GM10266 (cell line): ENCODE data around the gene FAM120A.

Source experiments
- DNase-seq: peaks from one replicate; pipeline ENCODE4 v3.0.0; 2012; ENCODE audit errors: extremely low spot score
- CTCF ChIP-seq: IDR thresholded peaks from 2 replicates; pipeline ENCODE4 v1.5.1; 2012; ENCODE audit warnings: mild to moderate bottlenecking, low read depth; ENCODE audit not compliant: control insufficient read depth, insufficient read depth; ENCODE audit errors: missing control alignments

The FAM120A gene

DNA sequence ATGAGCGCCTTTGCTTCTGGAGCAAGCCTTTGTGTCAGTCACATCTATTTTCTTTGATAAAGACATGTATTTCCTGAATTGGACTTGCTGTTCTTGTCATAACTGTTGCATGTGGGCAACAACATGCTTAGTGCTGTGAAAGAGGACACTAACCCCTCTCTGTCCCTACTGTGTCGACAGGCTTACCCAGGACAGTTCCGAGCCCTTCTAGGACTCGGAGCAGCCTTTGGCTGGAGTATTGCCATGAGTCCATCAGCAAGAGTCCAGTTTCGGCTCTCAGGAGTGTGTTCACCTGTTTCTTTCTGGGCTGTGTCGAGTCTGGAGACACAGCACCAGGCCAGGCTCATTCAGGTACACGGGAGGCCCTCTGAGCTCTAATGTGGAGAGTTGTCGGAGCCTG is 88.8 kb downstream of the FAM120A start:
- DNase-seq, result no peak
- no peak for TF ChIP-seq CTCF

DNA sequence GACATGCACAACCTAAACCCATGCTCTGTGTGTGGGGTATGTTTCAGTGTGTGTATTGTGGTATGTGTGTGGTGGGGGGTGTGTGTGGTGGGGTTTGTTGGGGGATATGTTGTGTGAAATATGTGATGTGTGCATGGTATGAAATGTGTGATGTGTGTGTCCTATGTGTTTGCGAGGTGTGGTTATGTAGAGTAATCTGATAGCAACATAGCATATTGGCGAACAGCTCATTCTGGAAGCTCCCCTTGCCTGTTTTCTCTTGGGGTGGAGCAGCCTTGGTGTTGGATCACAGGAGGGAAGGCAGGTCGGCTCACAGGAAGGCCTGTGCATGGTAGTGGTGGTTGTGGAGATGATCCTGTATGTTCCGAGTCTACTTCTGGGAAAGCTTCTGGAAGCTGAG is 89.5 kb downstream of the FAM120A start:
- TF ChIP-seq CTCF, result no peak
- DNase-seq, result no peak

- TF ChIP-seq CTCF, result no peak
- DNase-seq, result no peak
These were observed 90.3 kb downstream of the FAM120A start for GRCh38 chr9:93541581-93542349.

- DNase-seq, result no peak
- no peak for TF ChIP-seq CTCF
These were observed 91.6 kb downstream of the FAM120A start for GRCh38 chr9:93543117-93543516.

DNA sequence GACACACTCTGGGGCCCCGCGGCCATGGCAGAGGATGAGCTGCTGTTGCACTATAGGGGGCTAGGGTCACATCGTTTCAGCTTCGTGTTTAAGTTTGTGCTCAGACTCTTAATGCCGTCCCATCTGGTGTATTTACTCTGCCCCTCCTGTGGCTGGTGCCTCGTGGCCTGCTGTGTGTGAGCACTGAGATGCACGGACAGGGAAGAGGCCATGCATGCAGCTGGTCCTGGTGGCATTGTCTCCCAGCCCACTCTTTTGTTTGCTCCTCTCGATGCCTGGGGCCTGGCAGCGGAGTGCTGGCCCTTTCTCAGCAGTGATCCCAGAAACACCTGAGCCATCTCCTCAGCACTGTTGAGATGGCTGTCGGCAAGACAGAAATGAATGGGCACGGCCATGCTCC is 94.9 kb downstream of the FAM120A start:
- no peak for TF ChIP-seq CTCF
- no peak for DNase-seq

DNA sequence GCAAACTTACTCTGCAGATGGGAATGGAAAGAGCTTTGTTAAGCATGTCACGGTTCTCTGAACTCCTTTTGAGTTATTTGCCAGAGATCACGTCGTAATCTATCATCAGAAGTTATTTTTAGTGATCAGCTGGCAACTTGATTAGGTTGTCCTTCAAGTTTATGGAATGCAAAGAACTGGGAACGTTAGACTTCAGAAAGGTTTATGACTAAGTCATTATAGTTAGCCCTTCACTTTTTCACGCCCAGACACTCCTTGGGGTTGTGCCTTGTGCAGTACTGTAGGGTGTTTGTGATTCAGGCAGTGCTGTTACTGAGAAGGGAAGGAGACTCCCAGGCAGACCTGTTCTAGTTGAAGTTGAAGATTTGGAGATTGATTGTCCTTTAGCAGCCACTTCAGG is 98.1 kb downstream of the FAM120A start:
- no peak for TF ChIP-seq CTCF
- DNase-seq, result no peak

DNA sequence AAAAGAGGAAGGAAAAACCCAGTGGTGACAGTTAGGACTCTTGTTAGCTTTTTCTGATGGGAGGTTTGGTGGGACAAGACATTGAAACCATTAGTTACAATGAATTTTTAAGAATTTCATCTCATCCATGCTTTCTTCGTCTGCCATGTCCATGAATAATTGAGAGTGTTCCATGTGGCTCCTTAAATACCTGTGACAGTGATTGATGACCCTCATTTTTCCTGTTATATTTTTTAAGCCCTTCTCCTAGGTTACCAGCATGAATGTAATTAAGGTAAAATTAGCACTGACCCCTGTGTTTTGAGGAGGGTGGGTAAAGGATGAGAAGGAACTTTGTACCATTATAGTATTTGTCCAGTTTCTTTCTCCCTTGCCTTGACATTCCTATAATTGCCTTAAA is 101.4 kb downstream of the FAM120A start:
- no peak for TF ChIP-seq CTCF
- no peak for DNase-seq
